Brain microvascular endothelial cell (primary cell): ENCODE results near the gene ZNF385B.
A peak's percentile ranks its signal among the peaks of the same experiment; 100 is the strongest.

Experiments used
- DNase-seq: peaks from one replicate; pipeline ENCODE4 v3.0.0-alpha.2; 2020
- H3K27ac ChIP-seq: fragments of 250-450 bp; sonication (Bioruptor Pico); 2 replicates; pipeline ENCODE4 v1.5.1; 2020; ENCODE audit warnings: mild to moderate bottlenecking, moderate library complexity
- H3K27me3 ChIP-seq: fragments of 250-450 bp; sonication (Bioruptor Pico); replicated peaks from 2 replicates; pipeline ENCODE4 v1.5.1; 2020; ENCODE audit warnings: mild to moderate bottlenecking
- H3K36me3 ChIP-seq: fragments of 250-450 bp; sonication (Bioruptor Pico); replicated peaks from 2 replicates; pipeline ENCODE4 v1.5.1; 2020; ENCODE audit warnings: mild to moderate bottlenecking
- H3K4me3 ChIP-seq: 2 replicates; pipeline ENCODE4 v1.5.1; 2011; ENCODE audit warnings: low read depth, mild to moderate bottlenecking, control low read depth, low read length, moderate library complexity
- in situ Hi-C: cut with HindIII; loops from 2 replicates; pipeline ENCODE4 v1.10.0; 2017; ENCODE audit warnings: low sequenced_read_pairs, low pct_ligation_motif_present
- TF ChIP-seq, protein P1 (sequence below): IDR thresholded peaks from 2 replicates; pipeline ENCODE4 v1.5.1; 2011; ENCODE audit warnings: low read depth, mild to moderate bottlenecking, moderate library complexity, low read length, control low read depth, inconsistent platforms; ENCODE audit errors: missing control alignments

ZNF385B gene

DNA sequence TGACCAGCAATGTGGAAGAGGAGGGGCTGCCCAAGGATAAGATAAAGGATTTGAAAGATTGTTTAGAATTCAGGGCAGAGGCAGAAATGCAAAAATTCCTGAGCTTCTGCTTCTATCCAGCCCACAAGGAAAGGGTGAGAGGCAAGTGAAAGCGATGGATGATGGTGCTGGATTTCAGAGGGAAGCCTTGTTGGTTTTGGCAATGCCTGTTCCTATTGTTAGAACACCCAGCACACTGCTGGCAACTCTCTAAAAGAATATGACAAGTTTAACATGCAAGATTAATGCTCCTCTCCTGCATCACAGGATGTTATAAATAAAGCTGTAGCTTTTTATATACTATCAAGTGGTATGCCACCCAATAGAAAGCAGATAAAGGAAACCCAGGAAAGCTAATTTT, 92.6 kb downstream of the ZNF385B start:
- H3K27ac ChIP-seq = no peak overlapping the region
- TF ChIP-seq, protein P1, sequence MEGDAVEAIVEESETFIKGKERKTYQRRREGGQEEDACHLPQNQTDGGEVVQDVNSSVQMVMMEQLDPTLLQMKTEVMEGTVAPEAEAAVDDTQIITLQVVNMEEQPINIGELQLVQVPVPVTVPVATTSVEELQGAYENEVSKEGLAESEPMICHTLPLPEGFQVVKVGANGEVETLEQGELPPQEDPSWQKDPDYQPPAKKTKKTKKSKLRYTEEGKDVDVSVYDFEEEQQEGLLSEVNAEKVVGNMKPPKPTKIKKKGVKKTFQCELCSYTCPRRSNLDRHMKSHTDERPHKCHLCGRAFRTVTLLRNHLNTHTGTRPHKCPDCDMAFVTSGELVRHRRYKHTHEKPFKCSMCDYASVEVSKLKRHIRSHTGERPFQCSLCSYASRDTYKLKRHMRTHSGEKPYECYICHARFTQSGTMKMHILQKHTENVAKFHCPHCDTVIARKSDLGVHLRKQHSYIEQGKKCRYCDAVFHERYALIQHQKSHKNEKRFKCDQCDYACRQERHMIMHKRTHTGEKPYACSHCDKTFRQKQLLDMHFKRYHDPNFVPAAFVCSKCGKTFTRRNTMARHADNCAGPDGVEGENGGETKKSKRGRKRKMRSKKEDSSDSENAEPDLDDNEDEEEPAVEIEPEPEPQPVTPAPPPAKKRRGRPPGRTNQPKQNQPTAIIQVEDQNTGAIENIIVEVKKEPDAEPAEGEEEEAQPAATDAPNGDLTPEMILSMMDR = no peak
- in situ Hi-C loops = no loop called here
- DNase-seq = peak; percentile 20
- no peaks in the 10 kb centered on the region for H3K27me3 ChIP-seq
- no peak overlapping the region for H3K4me3 ChIP-seq
- no peaks in the 10 kb centered on the region for H3K36me3 ChIP-seq

DNA sequence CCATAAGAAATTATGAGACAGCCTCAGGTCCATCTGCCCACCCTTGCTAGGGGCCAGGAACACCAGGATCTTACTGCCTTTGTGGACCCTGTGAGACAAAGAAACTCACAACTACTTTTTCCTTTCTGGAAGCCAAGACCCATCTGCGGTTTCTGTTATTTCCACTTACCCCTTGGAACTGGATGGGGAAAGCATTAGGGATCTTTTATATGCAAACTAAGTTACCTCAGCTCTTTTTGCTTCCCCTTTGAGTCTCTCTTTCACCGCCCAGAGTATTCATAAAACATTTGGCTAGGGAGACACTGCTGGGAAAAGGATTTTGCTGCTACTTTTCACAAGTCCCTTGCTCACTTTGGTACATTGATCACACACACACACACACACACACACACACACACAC, 95.7 kb downstream of the ZNF385B start:
- H3K27me3 ChIP-seq = no peaks in the 10 kb centered on the region
- TF ChIP-seq, protein P1 = no peak
- no peak overlapping the region for H3K4me3 ChIP-seq
- H3K36me3 ChIP-seq = no peaks in the 10 kb centered on the region
- in situ Hi-C loops = no loop called here
- no peak overlapping the region for H3K27ac ChIP-seq
- DNase-seq = no peak

DNA sequence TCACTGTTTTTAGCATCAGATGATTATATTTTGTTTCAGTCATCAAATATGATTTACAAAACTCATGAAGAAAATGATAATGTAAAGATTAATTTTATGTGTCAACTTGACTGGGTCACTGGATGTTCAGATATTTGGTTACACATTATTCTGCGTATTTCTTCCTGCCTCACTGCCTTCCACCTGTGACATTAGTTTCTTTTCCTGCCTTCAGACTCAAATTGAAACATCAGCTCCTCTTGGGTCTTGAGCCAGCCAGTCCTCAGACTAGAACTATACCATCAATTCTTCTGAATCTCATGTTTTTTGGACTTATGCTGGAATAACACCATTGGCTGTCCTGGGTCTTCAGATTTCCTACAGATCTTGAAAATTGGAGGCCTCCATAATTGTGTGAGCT, 96.7 kb downstream of the ZNF385B start:
- Histone ChIP-seq H3K27ac (no peak overlapping the region), H3K36me3 (no peaks in the 10 kb centered on the region), H3K27me3 (no peaks in the 10 kb centered on the region), H3K4me3 (no peak overlapping the region)
- in situ Hi-C loops = no loop called here
- TF ChIP-seq, protein P1 = no peak
- DNase-seq = no peak

DNA sequence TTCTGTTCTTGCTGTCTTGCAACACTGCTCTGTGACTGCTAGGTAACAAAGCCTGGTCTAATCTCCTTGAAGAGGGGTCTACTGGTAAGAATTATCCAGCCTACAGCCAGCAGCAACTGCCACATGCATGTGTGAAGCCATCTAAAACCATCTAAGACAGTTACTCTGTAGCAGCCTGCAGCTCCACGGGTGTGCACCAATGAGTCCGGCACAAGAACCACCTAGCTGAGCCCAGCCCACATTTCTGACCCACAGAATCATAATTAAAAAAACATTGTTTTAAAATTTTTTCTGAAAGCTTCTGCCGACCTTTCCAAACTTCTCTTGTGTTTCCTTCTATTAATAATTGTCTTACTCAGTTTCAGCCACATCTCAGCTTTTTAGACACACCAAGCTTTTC, 102.8 kb downstream of the ZNF385B start:
- no peak for DNase-seq
- Histone ChIP-seq H3K27ac (no peak overlapping the region), H3K36me3 (no peaks in the 10 kb centered on the region), H3K27me3 (no peaks in the 10 kb centered on the region), H3K4me3 (no peak overlapping the region)
- in situ Hi-C loops = no loop called here
- TF ChIP-seq, protein P1 = no peak

DNA sequence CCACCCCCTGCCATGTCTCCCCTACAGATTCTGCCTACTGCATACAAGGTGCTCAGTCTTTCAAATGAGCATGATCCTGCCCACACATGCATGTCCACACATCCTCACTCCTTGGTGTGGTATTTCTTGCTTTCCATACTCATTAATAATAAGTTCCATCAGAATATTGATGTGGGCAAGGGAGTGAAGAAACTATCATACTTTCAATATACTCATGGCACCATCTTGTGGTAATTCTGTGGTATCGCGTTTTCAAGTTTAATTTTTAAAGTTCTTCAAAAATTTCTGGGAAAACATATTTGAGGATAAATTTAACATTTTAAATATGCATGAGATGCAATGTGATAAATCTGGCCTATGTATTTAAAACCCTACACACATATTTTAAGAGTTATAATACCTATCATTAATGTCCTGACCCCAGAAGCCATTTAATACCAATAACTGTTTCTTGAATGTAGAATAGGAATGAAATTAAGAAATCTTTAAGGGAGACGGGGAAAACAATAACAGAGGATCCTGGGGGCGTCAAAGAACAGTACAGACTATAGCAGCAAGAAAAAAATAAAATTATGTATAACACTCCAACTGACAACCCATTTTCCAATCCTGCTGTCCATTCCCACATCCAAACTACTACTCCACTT, 110.1 kb downstream of the ZNF385B start:
- DNase-seq = no peak
- TF ChIP-seq, protein P1 = peak; percentile 46
- H3K27ac ChIP-seq = no peak overlapping the region
- no peaks in the 10 kb centered on the region for H3K27me3 ChIP-seq
- in situ Hi-C loops = no loop called here
- no peaks in the 10 kb centered on the region for H3K36me3 ChIP-seq
- no peak overlapping the region for H3K4me3 ChIP-seq

DNA sequence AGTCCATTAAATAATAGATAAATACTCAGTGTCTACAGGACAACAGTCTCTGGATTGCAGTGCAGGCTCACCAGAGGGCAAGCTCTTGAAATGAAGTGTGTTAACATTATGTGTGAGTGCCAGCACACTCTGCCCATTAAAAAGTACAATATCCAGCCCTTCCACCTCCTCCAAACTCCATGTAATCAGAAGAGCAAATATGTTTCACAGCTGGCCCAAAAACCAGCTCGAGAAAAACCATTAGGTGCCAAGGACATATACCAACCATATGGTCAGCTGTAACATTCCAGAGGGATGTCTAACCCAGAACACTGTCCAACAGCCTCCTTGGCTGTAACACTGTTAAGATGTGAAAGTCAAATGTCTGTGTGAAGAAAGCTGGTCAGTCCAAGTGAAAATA, 112.2 kb downstream of the ZNF385B start:
- DNase-seq = peak; percentile 22
- Histone ChIP-seq H3K27me3 (no peaks in the 10 kb centered on the region), H3K4me3 (no peak overlapping the region), H3K36me3 (no peaks in the 10 kb centered on the region), H3K27ac (no peak overlapping the region)
- in situ Hi-C loops = no loop called here
- TF ChIP-seq, protein P1 = no peak
